Measurements from ENCODE around the gene RNF181. TPM values are rescaled to one million over a fixed set of nuclear protein-coding genes. Genes with fewer than 3 reads are reported as not detected.

Gene RNF181
- total and polyA plus RNA-seq, 2 of the 13 experiments (the other 11 are each of a cell fraction or from before 2014, with no cell fraction given), result 224 to 578 TPM

DNA sequence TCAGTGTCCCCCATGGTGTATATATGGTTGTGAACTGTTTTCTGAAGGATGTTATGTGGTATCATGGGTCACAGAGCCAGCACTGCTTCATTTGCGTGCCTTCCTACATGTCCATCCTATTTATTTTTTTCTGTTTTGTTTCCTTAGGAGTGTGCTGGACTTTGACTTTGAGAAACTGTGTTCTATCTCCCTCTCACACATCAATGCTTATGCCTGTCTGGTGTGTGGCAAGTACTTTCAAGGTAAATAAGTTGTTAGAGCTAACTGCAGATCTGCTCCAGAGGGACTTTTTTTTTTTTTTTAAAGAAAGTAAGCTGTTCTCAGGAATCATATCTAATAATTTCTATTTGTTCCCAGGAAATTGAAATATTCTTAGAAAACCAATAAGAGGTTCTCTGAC lies 25.8 kb downstream of the RNF181 start (continued):
- TF ChIP-seq, protein P1, sequence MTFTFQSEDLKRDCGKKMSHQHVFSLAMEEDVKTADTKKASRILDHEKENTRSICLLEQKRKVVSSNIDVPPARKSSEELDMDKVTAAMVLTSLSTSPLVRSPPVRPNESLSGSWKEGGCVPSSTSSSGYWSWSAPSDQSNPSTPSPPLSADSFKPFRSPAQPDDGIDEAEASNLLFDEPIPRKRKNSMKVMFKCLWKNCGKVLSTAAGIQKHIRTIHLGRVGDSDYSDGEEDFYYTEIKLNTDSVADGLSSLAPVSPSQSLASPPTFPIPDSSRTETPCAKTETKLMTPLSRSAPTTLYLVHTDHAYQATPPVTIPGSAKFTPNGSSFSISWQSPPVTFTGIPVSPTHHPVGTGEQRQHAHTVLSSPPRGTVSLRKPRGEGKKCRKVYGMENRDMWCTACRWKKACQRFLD (CRISPR knock-in tag; IDR thresholded peaks at IDR 0.05; ENCODE audit: borderline replicate concordance), result no peak
- TF ChIP-seq ZNF207 (IDR thresholded peaks at IDR 0.05; ENCODE audit: borderline replicate concordance) (no peak), TEAD3 (CRISPR knock-in tag; optimal IDR thresholded peaks at IDR 0.05; ENCODE audit: borderline replicate concordance) (peak; percentile 10), FOXO1 (CRISPR knock-in tag; IDR thresholded peaks at IDR 0.05) (peak; percentile 18; the same call in 1 of the 2 replicates), ZNF7 (CRISPR knock-in tag; IDR thresholded peaks at IDR 0.05) (peak; percentile 23; the same call in 1 of the 2 replicates), ZNF367 (CRISPR knock-in tag; IDR thresholded peaks at IDR 0.05; ENCODE audit: borderline replicate concordance) (no peak), HDAC1 (CRISPR knock-in tag; IDR thresholded peaks at IDR 0.05) (peak; percentile 35; the same call in 1 of the 2 replicates), HNF4A (CRISPR knock-in tag; IDR thresholded peaks at IDR 0.05) (peak; percentile 64), ZNF556 (CRISPR knock-in tag; IDR thresholded peaks at IDR 0.05; ENCODE audit: borderline replicate concordance) (0 out of 2 replicates have a peak, but pooled peaks have one; percentile 26), ZNF441 (CRISPR knock-in tag; IDR thresholded peaks at IDR 0.05; ENCODE audit: borderline replicate concordance) (0 out of 2 replicates have a peak, but pooled peaks have one; percentile 31), GATAD2A (CRISPR knock-in tag; IDR thresholded peaks at IDR 0.05) (peak; percentile 60)
- TF ChIP-seq, protein P2, sequence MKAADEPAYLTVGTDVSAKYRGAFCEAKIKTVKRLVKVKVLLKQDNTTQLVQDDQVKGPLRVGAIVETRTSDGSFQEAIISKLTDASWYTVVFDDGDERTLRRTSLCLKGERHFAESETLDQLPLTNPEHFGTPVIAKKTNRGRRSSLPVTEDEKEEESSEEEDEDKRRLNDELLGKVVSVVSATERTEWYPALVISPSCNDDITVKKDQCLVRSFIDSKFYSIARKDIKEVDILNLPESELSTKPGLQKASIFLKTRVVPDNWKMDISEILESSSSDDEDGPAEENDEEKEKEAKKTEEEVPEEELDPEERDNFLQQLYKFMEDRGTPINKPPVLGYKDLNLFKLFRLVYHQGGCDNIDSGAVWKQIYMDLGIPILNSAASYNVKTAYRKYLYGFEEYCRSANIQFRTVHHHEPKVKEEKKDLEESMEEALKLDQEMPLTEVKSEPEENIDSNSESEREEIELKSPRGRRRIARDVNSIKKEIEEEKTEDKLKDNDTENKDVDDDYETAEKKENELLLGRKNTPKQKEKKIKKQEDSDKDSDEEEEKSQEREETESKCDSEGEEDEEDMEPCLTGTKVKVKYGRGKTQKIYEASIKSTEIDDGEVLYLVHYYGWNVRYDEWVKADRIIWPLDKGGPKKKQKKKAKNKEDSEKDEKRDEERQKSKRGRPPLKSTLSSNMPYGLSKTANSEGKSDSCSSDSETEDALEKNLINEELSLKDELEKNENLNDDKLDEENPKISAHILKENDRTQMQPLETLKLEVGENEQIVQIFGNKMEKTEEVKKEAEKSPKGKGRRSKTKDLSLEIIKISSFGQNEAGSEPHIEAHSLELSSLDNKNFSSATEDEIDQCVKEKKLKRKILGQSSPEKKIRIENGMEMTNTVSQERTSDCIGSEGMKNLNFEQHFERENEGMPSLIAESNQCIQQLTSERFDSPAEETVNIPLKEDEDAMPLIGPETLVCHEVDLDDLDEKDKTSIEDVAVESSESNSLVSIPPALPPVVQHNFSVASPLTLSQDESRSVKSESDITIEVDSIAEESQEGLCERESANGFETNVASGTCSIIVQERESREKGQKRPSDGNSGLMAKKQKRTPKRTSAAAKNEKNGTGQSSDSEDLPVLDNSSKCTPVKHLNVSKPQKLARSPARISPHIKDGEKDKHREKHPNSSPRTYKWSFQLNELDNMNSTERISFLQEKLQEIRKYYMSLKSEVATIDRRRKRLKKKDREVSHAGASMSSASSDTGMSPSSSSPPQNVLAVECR (CRISPR knock-in tag; IDR thresholded peaks at IDR 0.05; ENCODE audit: borderline replicate concordance), result peak; percentile 35; the same call in 1 of the 2 replicates
- TF ChIP-seq, protein P3, sequence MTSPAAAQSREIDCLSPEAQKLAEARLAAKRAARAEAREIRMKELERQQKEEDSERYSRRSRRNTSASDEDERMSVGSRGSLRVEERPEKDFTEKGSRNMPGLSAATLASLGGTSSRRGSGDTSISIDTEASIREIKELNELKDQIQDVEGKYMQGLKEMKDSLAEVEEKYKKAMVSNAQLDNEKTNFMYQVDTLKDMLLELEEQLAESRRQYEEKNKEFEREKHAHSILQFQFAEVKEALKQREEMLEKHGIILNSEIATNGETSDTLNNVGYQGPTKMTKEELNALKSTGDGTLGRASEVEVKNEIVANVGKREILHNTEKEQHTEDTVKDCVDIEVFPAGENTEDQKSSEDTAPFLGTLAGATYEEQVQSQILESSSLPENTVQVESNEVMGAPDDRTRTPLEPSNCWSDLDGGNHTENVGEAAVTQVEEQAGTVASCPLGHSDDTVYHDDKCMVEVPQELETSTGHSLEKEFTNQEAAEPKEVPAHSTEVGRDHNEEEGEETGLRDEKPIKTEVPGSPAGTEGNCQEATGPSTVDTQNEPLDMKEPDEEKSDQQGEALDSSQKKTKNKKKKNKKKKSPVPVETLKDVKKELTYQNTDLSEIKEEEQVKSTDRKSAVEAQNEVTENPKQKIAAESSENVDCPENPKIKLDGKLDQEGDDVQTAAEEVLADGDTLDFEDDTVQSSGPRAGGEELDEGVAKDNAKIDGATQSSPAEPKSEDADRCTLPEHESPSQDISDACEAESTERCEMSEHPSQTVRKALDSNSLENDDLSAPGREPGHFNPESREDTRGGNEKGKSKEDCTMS (CRISPR knock-in tag; conservative IDR thresholded peaks at IDR 0.05), result no peak
- TF ChIP-seq, protein P4, sequence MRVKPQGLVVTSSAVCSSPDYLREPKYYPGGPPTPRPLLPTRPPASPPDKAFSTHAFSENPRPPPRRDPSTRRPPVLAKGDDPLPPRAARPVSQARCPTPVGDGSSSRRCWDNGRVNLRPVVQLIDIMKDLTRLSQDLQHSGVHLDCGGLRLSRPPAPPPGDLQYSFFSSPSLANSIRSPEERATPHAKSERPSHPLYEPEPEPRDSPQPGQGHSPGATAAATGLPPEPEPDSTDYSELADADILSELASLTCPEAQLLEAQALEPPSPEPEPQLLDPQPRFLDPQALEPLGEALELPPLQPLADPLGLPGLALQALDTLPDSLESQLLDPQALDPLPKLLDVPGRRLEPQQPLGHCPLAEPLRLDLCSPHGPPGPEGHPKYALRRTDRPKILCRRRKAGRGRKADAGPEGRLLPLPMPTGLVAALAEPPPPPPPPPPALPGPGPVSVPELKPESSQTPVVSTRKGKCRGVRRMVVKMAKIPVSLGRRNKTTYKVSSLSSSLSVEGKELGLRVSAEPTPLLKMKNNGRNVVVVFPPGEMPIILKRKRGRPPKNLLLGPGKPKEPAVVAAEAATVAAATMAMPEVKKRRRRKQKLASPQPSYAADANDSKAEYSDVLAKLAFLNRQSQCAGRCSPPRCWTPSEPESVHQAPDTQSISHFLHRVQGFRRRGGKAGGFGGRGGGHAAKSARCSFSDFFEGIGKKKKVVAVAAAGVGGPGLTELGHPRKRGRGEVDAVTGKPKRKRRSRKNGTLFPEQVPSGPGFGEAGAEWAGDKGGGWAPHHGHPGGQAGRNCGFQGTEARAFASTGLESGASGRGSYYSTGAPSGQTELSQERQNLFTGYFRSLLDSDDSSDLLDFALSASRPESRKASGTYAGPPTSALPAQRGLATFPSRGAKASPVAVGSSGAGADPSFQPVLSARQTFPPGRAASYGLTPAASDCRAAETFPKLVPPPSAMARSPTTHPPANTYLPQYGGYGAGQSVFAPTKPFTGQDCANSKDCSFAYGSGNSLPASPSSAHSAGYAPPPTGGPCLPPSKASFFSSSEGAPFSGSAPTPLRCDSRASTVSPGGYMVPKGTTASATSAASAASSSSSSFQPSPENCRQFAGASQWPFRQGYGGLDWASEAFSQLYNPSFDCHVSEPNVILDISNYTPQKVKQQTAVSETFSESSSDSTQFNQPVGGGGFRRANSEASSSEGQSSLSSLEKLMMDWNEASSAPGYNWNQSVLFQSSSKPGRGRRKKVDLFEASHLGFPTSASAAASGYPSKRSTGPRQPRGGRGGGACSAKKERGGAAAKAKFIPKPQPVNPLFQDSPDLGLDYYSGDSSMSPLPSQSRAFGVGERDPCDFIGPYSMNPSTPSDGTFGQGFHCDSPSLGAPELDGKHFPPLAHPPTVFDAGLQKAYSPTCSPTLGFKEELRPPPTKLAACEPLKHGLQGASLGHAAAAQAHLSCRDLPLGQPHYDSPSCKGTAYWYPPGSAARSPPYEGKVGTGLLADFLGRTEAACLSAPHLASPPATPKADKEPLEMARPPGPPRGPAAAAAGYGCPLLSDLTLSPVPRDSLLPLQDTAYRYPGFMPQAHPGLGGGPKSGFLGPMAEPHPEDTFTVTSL (CRISPR knock-in tag; IDR thresholded peaks at IDR 0.05; ENCODE audit: borderline replicate concordance), result peak; percentile 54; the same call in 1 of the 2 replicates
- TF ChIP-seq, protein P5, sequence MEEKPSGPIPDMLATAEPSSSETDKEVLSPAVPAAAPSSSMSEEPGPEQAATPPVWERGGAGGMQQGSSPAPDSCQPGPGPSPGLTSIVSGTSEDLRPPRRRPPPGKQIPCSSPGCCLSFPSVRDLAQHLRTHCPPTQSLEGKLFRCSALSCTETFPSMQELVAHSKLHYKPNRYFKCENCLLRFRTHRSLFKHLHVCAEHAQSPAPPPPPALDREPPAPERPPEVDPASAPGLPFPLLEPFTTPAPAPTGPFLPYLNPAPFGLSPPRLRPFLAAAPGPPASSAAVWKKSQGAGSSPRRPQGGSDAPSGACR (CRISPR knock-in tag; IDR thresholded peaks at IDR 0.05), result peak; percentile 68; the same call in 1 of the 2 replicates
